GM18499 (cell line): ENCODE results near the gene CPM.
"Not testable (repeated sequence)": the region's sequence is repeated elsewhere in the genome, so short reads cannot be mapped to it uniquely, and the experiment has no call there.

Experiments
- ATAC-seq: cut with Tn5 transposase; IDR thresholded peaks from one replicate; pipeline ENCODE4 v1.9.1; 2021; ENCODE audit warnings: moderate number of reproducible peaks; ENCODE audit not compliant: insufficient read depth, unreplicated experiment

CPM gene

DNA sequence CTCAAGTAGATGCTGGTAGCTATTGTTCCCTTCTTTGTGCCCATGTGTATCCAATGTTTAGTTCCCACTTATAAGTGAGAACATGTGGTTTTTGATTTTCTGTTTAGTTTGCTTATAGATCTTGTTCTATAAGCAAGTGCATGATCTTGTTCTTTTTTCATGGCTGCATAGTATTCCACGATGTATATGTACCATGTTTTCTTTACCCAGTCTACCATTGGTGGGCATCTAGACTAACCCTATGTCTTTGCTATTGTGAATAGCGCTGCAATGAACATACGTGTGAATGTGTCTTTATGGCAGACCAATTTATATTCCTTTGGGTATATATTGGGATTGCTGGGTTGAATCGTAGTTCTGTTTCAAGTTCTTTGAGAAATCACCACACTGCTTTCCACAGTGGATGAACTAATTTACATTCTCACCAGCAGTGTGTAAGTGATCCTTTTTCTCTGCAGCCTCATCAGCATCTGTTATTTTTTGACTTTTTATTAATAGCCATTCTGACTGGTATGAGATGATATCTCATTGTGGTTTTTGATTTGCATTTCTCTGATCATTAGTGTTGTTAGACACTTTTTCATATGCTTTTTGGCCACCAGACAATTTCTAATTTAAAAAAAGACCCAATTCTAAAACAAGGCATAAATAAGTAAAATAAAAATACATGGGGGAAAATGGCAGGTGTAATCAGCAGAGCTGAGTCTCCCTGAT lies 50.6 kb downstream of the CPM start:
- ATAC-seq = no peak

DNA sequence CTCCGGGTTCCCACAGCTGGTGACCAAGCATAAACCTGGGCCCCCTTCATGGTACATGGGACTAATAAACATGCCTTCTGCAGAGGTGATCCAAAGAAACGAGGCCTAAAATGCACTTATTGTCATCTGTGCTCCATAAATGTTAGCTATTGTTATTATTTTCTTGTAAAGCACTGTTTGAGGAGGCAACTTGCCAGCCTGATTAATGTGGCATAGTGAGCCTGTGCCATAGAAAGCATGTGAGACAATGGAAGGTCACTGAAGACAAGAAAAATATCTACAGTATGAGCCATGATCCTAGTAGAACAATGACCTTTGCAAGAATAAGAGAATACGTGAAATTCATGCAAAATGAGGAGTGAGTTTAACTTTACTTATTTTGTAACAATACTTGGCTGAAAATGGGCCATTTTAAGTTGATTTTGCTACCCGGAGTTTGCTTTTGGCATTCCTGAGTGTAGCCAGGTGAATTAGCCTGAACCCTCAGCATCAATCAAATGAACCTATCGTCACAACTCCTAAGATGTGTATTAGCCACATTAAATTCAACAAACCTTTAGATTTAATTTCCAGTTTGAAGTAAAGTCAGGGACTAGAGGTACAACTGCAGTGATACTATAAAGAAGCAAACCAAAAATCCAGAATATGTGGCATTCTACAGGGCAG lies 52.2 kb downstream of the CPM start:
- ATAC-seq = no peak

DNA sequence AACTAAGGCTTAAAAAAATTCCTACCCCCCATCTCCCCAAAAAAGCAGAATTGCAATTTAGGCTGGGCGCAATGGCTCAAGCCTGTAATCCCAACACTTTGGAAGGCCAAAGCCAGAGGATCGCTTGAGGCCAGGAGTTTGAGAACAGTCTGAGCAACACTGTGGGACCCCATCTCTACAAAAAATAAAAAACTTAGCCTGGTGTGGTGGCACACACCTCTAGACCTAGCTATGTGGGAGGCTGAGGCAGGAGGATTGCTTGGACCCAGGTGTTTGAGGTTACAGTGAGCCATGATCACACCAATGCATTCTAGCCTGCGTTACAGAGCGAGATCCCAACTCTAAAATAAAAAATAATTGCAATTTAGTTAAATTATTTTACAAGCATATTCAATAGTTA lies 54.1 kb downstream of the CPM start:
- ATAC-seq = no peak

DNA sequence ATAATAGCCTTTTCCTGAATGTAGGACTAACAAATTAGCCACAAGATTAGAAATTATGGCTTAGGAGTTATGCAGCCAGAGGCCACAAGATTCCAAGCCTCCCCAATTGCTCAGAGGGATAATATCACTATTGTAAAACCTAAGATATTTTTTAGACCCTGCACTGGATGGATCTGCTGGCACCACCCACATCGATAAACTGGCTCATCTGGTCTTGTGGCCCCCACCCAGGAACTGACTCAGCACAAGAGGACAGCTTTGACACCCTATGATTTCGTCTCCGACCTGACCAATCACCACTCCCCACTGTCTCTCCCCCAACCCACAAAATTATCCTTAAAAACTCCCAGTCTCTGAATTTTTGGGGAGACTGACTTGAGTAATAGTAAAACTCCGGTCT lies 54.7 kb downstream of the CPM start:
- ATAC-seq = no peak

DNA sequence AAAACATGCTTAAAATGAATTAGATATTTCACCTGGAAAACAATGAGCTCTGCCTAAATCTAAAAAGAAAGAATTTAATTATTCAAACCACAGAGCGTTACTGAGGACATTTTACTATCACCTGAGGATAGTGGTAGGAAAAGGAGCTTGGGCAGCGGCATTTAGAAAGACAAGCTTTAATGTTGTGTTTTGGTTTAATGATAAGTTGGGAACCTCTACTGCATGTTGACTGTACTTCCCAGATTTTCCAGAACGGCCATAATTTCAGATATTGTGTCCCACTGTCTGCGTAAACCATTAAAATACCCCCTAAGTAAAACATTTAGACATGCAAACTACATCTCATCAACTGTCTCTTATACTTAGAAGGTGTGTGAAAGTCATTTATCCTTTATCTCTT lies 55.4 kb downstream of the CPM start:
- no peak for ATAC-seq

DNA sequence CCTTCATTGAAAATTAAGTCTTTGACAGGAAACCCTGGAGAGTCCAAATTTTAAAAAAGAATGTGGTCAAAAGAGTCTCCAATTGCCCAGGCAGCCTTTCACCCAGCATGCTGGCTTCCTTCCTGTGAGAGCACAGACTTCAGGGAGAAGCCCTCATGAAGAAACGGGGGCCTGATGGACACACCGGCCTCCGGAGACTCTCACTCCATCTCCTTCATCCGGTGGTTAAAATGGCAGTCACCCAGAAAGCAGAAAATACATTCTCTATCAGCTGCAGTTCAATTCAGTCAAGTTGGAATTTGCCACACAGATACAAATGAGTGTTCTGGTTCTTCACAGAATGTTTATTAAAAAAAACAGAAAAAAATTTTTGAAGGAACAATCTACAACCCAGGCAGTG lies 56.5 kb downstream of the CPM start:
- no peak for ATAC-seq

DNA sequence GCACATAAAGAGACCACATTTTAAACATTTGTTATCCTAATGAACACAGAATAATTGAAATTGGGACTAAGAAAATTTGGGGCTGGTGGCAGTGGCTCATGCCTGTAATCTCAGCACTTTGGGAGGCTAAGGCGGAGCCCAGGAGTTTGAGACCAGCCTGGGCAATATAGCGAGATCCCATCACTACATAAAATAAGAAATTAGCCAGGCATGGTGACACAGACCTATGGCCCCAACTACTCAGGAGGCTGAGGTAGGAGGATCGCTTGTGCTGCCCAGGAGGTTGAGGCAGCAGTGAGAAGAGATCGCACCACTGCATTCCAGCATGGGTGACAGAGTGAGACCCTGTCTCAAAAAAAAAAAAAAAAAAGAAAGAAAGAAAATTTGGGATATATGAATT lies 59.7 kb downstream of the CPM start:
- no peak for ATAC-seq

DNA sequence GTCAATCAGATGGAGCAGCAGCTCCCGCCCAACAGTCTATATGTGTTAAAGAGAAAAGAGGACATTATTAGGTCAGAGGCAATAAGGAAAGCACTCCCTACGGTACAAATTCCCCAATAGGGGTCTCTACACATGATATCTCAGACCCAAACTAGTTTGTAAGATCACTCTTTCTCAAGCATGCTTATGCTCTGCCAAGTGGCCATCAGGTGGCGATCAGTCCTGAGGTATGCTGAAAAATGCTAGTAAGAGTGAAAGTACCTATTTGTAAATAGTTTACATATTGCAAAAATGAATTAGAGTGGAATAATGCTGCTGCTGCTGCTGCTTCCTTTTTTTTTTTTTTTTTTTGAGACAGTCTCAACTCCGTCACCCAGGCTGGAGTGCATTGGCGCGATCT lies 61.0 kb downstream of the CPM start:
- ATAC-seq = no peak

DNA sequence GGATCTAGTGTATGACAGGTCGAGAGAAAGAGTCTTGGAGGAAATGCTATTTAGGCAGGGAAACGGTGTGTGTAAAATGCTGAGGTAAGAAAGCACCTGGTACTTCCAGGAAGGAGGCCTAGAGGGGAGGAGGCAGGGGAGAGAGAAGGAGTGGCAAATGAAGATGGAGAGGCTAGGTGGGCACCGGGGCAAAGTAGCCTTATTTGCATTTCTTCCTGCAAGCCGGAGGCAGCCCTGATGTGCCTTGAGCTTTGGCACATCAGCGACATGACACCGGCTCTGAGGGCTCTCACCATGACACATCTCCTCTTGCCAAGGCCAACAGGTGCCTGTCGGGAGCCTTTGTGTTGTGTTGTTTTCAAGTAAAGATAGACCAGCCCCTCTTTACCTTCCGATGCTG lies 61.6 kb downstream of the CPM start:
- no peak for ATAC-seq

DNA sequence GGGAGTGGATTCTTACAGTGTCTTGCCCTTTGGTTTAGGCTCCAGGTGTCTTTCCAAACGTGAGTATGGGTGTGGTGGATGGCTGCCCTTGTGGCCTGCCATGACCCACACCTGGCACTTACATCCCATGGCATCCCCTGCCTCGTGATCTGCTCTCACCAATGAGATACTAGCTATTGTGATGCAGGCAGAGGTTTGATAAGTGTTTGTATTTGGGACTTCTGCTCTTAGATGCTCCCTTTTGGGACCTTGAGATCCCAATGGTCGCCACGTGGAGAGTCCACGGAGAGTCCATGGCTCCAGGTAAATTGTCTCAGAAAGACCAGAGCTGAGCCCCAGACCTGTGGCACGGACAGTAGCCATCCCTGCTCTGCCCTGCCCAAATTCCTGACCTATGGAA lies 62.5 kb downstream of the CPM start:
- no peak for ATAC-seq

DNA sequence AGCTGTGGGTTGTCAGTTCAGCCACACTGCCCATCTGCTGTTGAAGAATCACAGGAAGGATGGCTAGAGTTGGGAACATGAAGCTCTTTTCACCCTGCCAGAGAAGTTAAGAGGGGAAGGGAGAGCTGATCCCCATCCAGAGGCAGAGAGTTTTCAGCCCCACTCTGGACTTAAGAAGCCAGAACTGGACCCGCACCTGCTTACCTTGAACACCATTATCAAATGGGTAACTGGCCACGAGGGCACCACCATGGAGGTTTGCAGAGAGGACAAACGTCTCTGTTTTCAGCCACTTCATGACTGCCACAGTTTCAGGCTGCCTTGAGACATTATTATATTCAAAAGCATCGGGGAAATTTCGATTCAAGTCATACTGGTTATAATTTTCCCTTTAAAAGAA lies 63.0 kb downstream of the CPM start:
- ATAC-seq = no peak

DNA sequence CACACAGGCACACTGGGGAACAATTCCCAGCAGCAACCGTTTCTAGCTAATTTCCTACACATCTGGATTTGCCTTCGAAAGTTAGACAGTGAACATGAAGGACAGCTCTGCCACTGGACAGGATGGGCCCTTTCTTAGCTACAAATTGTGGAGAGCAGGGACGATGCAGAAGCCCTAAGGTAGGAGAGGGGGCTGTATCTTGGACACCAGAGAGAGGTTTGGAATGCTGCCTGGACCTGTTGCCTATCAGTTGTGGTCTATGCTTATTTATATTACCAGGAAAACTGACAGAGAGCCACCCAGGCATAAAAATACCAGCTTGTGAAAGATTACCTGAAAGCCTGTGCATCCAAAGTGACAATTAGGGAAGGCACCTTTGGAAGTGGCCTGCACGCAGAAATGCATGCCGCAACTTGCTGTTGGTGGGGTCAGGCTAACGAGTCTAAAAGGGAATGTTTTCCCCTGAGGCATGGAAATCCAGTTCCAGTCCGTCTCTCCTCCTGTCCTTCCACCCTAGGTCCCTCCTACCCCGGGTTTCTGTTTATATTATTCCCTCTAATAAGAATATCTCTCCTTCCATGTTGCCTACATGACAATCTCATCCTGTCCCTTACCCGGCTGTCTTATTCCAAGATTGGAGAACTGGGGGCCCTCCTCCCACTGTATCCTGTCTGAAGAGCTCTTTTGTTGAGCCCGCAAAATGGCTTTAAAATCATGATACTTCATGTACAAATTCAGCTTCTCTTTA lies 64.8 kb downstream of the CPM start:
- no peak for ATAC-seq

DNA sequence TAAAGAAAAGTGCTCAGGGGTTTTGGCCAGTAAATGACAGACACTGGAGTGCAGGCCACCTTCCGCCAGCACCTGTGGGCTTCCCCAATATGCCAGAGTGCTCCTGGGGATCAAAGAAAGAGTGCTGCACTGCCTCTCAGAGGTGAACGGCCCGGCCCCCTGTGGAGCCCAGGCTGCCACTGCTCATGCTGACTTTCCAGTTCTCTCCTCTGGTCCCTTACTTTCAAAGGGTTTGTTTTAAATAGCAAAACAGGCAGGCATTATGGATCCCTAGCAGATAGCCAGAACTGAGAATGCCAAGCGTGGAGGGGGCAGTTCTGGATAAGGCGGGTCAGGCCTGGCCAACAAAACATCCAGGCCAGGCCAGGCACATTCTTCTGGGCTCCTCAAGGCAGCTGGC lies 65.4 kb downstream of the CPM start:
- no peak for ATAC-seq

DNA sequence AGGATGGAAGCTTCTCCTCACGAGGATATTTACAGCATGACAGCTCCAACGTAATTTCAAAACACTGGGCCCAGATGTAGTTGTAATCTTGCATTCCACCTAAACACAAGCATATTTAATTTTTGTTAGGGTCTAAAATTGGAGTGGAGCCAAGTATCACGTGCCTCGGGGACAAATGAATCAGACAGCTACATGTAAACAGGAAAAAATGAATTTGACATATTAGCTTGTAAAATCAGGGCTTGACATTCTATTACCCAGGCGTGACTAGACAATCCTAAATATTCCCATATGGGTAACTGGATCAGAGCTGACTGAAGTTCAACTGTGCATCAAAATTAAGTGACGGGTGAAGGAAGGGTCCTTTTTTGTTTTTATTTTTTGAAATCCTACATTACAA lies 66.0 kb downstream of the CPM start:
- no peak for ATAC-seq

DNA sequence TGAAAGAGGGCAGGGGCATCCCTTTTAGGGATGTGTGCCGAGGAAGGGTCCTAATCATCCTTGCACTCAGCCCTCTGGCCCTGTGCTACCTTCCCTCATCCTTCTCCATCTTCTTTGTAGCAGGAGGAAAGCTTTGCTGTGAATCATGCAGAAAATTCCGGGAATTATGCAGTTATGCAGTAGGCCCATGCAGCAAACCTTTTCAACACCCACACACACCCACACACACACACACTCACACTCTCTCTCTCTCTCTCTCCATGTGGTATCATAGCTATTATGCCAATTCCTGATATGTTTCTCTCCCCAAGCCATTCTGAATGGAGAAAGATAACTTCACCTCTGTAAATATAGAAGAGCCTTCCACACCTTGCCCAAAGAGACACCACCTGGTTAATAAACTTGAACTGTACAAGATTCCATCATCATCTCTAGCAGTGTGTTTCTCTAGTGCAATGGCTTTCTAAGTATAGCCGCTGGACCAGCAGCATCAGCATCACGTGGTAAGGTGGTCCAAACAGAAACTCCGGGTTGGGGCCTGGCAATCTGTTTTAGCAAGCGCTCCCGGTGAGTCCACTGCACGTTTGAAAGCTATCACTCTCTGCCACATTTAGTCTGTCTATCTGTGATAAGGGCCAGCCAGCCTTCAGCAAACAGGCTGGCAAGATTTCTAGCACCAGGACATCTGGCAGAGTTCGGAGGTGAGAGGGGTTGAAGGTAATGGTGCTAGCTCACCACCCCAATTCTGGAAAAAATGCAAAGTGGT lies 67.4 kb downstream of the CPM start:
- no peak for ATAC-seq

DNA sequence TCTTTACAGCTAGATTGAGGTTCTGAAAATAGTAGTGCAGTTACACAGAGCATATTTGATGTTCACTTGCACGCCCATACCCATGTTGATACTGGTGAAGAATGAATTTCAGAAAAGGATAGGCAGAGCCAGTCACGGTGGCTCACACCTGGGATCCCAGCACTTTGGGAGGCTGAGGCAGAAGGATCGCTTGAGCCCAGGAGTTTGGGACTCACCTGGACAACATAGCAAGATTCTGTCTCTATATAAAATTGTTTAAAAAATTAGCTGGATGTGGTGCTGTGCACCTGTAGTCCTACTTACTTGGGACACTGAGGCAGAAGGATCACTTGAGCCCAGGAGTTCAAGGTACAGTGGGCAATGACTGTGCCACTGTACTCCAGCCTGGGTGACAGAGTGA lies 68.4 kb downstream of the CPM start:
- no peak for ATAC-seq

DNA sequence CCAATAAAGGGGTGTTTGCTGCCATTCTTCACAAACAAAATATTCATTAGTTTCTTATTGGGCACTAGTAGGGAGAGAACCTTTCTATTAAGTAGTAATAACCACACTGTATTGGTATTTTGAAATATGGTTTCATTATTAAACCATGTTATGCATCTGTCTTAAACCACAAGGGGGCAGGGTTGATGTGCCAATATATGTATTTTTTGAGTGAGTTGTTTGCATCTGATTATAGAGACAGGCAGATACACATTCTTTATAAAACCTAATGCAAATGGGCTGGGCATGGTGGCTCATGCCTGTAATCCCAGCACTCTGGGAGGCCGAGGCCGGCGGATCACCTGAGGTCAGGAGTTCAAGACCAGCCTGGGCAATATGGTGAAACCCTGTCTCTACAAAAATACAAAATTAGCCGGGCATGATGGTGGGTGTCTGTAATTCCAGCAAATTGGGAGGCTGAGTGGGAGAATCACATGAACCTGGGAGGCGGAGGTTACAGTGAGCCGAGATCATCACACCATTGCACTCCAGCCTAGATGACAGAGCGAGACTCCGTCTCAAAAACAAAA lies 69.0 kb downstream of the CPM start:
- not testable (repeated sequence) for ATAC-seq

DNA sequence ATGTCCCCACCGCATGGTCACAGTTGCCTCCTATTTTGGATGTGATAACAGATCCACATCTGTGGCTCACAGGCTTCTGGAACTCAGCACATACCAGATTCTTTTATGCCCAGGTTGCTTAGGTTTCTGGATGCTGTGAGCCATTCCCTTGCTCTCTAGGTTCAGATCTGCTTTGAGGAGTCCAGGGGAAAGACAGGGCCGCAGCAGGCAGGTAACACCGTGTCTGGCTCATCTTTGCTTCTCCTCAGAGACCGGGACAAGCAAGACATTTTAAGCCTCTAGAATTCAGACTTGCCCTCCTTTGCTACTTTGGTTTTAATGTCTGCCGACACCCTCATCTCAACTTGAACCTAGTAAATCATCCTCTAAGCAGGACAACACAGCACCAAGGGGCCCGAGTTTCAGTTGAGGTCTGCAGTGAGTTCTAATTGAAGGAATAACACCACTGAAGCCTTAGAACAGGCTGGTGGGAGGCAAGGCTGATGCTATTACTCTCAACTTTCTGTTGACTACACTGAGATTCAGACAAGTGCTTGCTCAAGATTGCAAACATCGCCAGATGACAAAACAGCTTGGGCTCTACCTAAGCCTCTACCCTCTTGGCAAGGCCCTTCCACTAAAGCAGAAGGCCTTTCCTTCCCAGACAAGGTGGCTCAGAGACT lies 69.7 kb downstream of the CPM start:
- no peak for ATAC-seq

DNA sequence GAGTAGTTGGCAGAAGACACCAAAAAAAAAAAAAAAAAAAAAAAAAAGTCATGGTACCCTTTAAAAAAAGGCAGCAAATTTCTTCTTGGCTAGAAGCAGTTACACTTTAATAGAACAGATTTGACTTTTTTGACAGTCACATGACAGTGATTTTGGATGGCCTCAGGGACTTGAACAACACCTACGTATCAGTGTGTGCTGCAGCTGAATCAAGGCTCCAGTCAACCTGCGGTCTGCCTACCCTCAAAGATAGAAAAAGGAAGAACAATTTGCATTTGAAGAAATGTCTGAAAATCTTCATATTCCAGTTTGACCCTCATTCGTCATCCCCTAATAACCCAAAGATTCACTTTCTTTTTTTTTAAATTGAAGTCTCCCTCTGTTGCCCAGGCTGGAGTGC lies 71.1 kb downstream of the CPM start:
- no peak for ATAC-seq

DNA sequence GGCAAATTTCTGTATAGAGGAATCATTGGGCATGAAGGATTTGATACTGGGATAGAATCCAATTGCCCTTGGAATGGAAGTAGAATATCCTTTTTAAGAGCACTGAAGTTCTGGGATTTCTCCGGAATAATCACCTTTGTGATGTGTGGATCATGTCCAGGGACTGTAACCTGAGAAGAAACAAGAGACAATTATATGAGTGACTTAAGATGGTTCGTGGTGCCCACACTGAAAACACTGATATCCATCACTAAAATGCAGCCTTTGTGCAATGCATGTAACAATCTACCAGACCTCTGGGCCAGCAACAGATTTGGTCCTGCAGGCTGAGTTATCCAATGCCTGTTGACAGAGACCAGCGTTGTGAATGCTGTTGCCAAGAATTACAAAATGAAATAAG lies 76.5 kb downstream of the CPM start:
- no peak for ATAC-seq
